HepG2 (cell line): ENCODE data around the gene SGPP1. TPM values are rescaled to one million over a fixed set of nuclear protein-coding genes. Genes with fewer than 3 reads are reported as not detected.

ENCODE experiments used
- HNRNPL ChIP-seq: fragments of 200-400 bp; formaldehyde crosslinking; IDR thresholded peaks from 2 replicates; pipeline ENCODE4 v1.6.1; 2017; ENCODE audit warnings: mild to moderate bottlenecking, low read depth, low read length
- KDM2A ChIP-seq: sonication (generic); formaldehyde crosslinking; IDR thresholded peaks from 2 replicates; pipeline ENCODE4 v1.4.0; 2020; ENCODE audit warnings: low read depth, missing genetic modification reagents, borderline replicate concordance
- MAFK ChIP-seq, 2 experiments: IDR thresholded peaks in 1 of 2; conservative IDR thresholded peaks in 1 of 2; 2 replicates each; pipeline ENCODE4 v1.6.1; 2011; ENCODE audit warnings: improper control_type of control experiment in 2 of 2, low read length in 2 of 2
- PAWR ChIP-seq: sonication (generic); formaldehyde crosslinking; IDR thresholded peaks from 2 replicates; pipeline ENCODE4 v1.4.0; 2020; ENCODE audit warnings: missing genetic modification reagents, mild to moderate bottlenecking, borderline replicate concordance
- ZFAT ChIP-seq: sonication (generic); formaldehyde crosslinking; conservative IDR thresholded peaks from 2 replicates; pipeline ENCODE4 v1.8.1; 2023; ENCODE audit warnings: missing genetic modification reagents, inconsistent platforms
- ZNF564 ChIP-seq: sonication (generic); formaldehyde crosslinking; IDR thresholded peaks from 2 replicates; pipeline ENCODE4 v1.8.1; 2023; ENCODE audit warnings: mild to moderate bottlenecking, missing genetic modification reagents
- polyA plus RNA-seq, 8 experiments: library from polyadenylated mRNA; depleted of rRNA in 3 of 8; stranded (reverse) in 7 of 8; unstranded in 1 of 8; fragments of >200 nt; fragmentation: Illumina TruSeq in 4 of 8; extraction: Trizol in 4 of 8; gene quantifications; 2 replicates each; pipeline versions ENCODE4 v1.2.1 to v1.2.3, GENCODE V29; 2011 to 2016; ENCODE audit warnings: low read depth in 4 of 8, missing spikeins in 1 of 8, mixed read lengths in 1 of 8; ENCODE audit not compliant: insufficient read depth in 1 of 8
- total RNA-seq, 5 experiments: library from RNA; depleted of rRNA; stranded (reverse); fragments of >200 nt; fragmentation: Illumina TruSeq; extraction: Trizol; gene quantifications; 2 replicates each; pipeline ENCODE4 v1.2.3, GENCODE V29; 2016; ENCODE audit warnings: low read depth in 1 of 5
- TF ChIP-seq, protein P1 (sequence below): sonication (generic); formaldehyde crosslinking; IDR thresholded peaks from 2 replicates; pipeline ENCODE4 v1.5.0; 2020; ENCODE audit warnings: mild to moderate bottlenecking, missing genetic modification reagents, borderline replicate concordance
- TF ChIP-seq, protein P2 (sequence below): sonication (generic); formaldehyde crosslinking; IDR thresholded peaks from 2 replicates; pipeline ENCODE4 v1.4.0; 2020; ENCODE audit warnings: missing genetic modification reagents, borderline replicate concordance
- TF ChIP-seq, protein P3 (sequence below): sonication (generic); formaldehyde crosslinking; IDR thresholded peaks from 2 replicates; pipeline ENCODE4 v1.5.1; 2020; ENCODE audit warnings: missing genetic modification reagents, mild to moderate bottlenecking, borderline replicate concordance
- TF ChIP-seq, protein P4 (sequence below): sonication (generic); formaldehyde crosslinking; IDR thresholded peaks from 2 replicates; pipeline ENCODE4 v1.4.0; 2020; ENCODE audit warnings: missing genetic modification reagents

SGPP1 gene
- total and polyA plus RNA-seq, 2 of the 13 experiments (the other 11 are each of a cell fraction or from before 2014, with no cell fraction given) = 6.4 to 6.8 TPM

DNA sequence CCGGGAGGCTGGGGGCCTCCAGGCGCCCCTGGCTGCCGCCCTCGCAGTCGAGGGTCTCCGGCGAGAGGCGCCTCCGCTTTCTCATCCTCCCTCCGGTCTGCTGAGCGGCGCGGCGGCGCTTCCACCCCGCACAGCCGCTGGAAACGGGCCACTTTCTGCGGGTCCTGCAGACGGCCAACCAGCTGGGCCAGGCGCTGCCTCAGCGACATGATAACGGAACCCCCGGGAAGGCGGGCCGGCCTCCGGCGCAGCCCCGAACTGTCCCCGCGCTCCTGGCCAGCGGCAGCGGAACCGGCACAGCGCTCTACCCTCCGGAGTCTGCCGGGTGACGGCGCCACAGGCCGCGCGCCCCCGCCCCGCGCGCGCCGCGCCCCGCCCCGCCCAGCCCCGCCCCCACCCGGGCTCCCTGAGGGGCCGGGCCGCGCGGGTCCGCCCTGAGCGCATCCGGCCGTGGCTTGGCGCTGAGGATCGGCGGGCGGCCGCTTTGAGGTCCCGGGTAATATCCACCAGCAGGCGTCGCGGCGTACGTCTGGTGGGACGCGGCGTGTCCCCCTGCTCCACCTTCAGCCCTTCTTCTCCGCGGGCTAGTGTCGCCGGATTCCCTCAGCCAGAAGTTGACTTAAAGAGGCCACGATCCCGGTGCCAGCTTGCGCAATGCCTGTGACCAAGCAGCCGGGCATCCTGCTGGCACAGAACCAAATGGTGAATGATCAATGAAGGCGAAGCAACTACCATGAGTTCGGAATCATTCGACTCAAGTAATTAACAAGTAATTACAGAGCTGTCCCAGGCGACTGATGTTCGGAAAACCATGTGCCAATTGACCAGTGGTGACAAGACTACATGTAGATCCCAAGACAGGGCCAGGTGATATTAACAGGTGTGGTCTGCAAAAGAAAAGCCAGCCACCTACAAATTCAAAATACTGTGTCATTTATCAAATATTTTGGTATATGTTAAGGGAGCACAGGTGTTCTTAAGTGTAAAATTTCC, at the start of gene SGPP1 (continued):
- TF ChIP-seq, protein P1, sequence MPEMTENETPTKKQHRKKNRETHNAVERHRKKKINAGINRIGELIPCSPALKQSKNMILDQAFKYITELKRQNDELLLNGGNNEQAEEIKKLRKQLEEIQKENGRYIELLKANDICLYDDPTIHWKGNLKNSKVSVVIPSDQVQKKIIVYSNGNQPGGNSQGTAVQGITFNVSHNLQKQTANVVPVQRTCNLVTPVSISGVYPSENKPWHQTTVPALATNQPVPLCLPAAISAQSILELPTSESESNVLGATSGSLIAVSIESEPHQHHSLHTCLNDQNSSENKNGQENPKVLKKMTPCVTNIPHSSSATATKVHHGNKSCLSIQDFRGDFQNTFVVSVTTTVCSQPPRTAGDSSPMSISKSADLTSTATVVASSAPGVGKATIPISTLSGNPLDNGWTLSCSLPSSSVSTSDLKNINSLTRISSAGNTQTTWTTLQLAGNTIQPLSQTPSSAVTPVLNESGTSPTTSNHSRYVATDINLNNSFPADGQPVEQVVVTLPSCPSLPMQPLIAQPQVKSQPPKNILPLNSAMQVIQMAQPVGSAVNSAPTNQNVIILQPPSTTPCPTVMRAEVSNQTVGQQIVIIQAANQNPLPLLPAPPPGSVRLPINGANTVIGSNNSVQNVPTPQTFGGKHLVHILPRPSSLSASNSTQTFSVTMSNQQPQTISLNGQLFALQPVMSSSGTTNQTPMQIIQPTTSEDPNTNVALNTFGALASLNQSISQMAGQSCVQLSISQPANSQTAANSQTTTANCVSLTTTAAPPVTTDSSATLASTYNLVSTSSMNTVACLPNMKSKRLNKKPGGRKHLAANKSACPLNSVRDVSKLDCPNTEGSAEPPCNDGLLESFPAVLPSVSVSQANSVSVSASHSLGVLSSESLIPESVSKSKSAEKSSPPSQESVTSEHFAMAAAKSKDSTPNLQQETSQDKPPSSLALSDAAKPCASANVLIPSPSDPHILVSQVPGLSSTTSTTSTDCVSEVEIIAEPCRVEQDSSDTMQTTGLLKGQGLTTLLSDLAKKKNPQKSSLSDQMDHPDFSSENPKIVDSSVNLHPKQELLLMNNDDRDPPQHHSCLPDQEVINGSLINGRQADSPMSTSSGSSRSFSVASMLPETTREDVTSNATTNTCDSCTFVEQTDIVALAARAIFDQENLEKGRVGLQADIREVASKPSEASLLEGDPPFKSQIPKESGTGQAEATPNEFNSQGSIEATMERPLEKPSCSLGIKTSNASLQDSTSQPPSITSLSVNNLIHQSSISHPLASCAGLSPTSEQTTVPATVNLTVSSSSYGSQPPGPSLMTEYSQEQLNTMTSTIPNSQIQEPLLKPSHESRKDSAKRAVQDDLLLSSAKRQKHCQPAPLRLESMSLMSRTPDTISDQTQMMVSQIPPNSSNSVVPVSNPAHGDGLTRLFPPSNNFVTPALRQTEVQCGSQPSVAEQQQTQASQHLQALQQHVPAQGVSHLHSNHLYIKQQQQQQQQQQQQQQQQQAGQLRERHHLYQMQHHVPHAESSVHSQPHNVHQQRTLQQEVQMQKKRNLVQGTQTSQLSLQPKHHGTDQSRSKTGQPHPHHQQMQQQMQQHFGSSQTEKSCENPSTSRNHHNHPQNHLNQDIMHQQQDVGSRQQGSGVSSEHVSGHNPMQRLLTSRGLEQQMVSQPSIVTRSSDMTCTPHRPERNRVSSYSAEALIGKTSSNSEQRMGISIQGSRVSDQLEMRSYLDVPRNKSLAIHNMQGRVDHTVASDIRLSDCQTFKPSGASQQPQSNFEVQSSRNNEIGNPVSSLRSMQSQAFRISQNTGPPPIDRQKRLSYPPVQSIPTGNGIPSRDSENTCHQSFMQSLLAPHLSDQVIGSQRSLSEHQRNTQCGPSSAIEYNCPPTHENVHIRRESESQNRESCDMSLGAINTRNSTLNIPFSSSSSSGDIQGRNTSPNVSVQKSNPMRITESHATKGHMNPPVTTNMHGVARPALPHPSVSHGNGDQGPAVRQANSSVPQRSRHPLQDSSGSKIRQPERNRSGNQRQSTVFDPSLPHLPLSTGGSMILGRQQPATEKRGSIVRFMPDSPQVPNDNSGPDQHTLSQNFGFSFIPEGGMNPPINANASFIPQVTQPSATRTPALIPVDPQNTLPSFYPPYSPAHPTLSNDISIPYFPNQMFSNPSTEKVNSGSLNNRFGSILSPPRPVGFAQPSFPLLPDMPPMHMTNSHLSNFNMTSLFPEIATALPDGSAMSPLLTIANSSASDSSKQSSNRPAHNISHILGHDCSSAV = no peak
- TF ChIP-seq, protein P2, sequence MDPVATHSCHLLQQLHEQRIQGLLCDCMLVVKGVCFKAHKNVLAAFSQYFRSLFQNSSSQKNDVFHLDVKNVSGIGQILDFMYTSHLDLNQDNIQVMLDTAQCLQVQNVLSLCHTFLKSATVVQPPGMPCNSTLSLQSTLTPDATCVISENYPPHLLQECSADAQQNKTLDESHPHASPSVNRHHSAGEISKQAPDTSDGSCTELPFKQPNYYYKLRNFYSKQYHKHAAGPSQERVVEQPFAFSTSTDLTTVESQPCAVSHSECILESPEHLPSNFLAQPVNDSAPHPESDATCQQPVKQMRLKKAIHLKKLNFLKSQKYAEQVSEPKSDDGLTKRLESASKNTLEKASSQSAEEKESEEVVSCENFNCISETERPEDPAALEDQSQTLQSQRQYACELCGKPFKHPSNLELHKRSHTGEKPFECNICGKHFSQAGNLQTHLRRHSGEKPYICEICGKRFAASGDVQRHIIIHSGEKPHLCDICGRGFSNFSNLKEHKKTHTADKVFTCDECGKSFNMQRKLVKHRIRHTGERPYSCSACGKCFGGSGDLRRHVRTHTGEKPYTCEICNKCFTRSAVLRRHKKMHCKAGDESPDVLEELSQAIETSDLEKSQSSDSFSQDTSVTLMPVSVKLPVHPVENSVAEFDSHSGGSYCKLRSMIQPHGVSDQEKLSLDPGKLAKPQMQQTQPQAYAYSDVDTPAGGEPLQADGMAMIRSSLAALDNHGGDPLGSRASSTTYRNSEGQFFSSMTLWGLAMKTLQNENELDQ (CRISPR knock-in tag) = no peak
- TF ChIP-seq ZNF564 (CRISPR knock-in tag) (0 out of 2 replicates have a peak, but pooled peaks have one; percentile 46), KDM2A (peak; percentile 85), HNRNPL (peak; percentile 76), PAWR (no peak), ZFAT (CRISPR knock-in tag) (no peak), MAFK (conservative IDR thresholded peaks at IDR 0.05 in 1 of 2, IDR thresholded peaks at IDR 0.05 in 1 of 2; ENCODE audit: low read length in 2 of 2) (no peak)
- TF ChIP-seq, protein P3, sequence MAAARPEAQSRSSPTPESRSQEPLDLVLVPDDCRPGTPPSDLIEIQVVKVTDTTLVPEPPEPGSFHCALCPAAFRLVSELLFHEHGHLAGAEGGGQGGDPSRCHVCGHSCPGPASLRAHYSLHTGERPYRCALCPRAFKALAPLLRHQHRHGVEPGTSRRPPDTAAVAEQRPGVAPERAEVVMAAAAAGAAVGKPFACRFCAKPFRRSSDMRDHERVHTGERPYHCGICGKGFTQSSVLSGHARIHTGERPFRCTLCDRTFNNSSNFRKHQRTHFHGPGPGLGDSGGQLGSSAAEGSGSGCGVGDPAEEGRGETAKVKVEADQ (CRISPR knock-in tag) = no peak
- TF ChIP-seq, protein P4, sequence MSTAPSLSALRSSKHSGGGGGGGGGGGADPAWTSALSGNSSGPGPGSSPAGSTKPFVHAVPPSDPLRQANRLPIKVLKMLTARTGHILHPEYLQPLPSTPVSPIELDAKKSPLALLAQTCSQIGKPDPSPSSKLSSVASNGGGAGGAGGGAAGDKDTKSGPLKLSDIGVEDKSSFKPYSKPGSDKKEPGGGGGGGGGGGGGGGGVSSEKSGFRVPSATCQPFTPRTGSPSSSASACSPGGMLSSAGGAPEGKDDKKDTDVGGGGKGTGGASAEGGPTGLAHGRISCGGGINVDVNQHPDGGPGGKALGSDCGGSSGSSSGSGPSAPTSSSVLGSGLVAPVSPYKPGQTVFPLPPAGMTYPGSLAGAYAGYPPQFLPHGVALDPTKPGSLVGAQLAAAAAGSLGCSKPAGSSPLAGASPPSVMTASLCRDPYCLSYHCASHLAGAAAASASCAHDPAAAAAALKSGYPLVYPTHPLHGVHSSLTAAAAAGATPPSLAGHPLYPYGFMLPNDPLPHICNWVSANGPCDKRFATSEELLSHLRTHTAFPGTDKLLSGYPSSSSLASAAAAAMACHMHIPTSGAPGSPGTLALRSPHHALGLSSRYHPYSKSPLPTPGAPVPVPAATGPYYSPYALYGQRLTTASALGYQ (CRISPR knock-in tag) = 0 out of 2 replicates have a peak, but pooled peaks have one; percentile 24
